Iris pigment epithelial cell (primary cell): ENCODE data around the gene SLC36A2.
"Not testable (repeated sequence)": the region's sequence is repeated elsewhere in the genome, so short reads cannot be mapped to it uniquely, and the experiment has no call there.

Experiments used
- DNase-seq: peaks from one replicate; pipeline ENCODE4 v3.0.0-alpha.2; 2011; ENCODE audit warnings: low read depth

SLC36A2 gene

DNA sequence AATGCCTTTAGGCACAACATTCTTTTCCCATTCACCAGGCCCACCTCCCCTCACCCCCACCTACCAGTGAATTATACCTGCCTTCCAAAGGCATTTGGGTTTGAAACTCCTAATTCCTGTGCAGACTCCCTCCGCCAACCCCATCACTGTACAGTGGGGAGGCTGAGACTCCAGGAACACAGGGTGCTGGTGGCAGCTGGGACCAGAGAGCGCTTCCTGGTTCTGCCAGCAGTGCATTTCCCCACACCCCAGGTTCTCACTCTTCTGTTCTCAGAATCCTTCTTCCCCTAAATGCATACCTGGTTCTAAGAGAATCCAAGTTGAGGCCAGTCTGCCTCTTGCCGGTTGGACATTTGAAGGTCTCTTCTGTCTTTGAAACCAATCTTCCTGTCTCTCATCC, 21.1 kb downstream of the SLC36A2 start:
- no peak for DNase-seq

- DNase-seq = no peak
These were observed 26.9 kb downstream of the SLC36A2 start for GRCh38 chr5:151320481-151320880.

- peak; percentile 33 for DNase-seq
These were observed 28.3 kb downstream of the SLC36A2 start for GRCh38 chr5:151318850-151319732.

GRCh38 chr5:151317871-151318270, 29.5 kb downstream of the SLC36A2 start:
- DNase-seq = no peak

- DNase-seq = peak; percentile 73
These were observed 31.3 kb downstream of the SLC36A2 start for GRCh38 chr5:151315998-151316597.

DNA sequence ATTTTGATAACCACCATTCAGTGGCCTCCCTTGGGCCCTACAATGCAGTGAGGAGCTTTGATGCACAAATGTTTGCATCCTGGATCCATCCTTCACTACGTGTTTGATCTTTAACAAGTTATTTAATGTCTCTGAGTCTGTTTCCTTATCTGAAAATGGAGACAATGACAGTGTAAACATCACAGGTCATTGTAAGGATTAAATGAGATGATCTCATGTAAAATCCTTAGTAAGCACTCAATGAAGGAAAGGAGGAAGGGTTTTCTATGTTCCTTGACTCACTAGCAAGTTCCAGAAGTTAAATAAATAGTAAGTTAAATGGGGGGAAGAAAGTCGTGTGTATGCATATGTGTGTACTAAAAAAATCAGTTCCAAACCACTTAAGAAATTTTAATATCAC, 34.0 kb downstream of the SLC36A2 start:
- no peak for DNase-seq

DNA sequence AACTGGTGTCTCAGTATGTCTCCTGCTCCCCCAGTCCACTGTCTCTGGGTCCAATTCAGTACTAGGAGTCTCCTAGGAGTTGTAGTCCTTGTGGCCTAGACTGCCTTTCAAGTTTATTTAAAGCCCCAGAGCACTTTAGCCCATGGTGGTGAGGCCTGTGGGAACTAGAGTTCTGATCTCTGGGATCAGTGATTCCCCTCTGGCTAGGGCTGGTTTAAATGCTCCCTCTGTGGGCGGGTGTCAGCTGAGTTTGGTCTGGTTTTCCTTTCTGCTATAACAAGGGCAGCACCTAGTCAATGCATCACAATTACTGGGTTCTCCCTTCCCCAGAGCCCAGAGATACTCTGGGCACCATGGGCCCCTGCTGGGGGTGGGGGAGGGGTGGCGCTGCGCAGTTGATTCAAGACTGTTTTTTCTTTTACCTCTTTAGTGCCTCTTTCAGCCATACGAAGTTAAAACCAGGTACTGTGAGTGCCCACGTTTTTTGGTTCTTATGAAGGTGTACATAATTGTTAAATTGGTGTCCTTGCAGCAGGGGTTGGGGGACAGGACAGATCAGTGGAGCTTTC, 34.5 kb downstream of the SLC36A2 start:
- no peak for DNase-seq

DNA sequence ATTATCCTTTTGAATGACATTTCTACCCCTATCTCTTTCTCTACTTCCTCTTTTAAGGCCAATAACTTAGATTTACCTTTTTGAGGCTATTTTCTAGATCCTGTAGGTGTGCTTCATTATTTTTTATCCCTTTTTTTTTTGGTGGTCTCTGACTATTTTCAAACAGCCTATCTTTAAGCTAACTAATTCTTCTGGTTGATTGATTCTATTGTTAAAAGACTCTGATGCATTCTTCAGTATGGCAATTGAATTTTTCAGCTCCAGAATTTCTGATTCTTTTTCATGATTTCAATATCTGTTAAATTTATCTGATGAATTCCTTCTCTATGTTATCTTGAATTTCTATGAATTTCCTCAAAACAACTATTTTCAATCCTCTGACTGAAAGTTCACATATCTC, 36.4 kb downstream of the SLC36A2 start:
- DNase-seq = no peak

DNA sequence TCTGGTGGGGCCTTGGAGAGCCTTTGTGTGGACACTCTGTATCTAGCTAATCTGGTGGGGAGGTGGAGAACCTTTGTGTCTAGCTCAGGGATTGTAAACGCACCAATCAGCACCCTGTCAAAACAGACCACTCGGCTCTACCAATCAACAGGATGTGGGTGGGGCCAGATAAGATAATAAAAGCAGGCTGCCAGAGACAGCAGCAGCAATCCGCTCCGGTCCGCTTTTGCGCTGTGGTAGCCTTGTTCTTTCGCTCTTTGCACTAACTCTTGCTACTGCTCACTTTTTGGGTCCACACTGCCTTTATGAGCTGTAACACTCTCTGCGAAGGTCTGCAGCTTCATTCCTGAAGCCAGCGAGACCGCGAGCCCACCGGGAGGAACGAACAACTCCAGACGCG, 37.5 kb downstream of the SLC36A2 start:
- not testable (repeated sequence) for DNase-seq

- not testable (repeated sequence) for DNase-seq
These were observed 38.1 kb downstream of the SLC36A2 start for GRCh38 chr5:151309266-151309665.

- no peak for DNase-seq
These were observed 43.7 kb downstream of the SLC36A2 start, which contains the start of gene SLC36A3 for GRCh38 chr5:151303666-151304065. TSS of gene SLC36A3 (minus strand) at chr5:151303766. CDS start at chr5:151303354, 412 bp downstream.

DNA sequence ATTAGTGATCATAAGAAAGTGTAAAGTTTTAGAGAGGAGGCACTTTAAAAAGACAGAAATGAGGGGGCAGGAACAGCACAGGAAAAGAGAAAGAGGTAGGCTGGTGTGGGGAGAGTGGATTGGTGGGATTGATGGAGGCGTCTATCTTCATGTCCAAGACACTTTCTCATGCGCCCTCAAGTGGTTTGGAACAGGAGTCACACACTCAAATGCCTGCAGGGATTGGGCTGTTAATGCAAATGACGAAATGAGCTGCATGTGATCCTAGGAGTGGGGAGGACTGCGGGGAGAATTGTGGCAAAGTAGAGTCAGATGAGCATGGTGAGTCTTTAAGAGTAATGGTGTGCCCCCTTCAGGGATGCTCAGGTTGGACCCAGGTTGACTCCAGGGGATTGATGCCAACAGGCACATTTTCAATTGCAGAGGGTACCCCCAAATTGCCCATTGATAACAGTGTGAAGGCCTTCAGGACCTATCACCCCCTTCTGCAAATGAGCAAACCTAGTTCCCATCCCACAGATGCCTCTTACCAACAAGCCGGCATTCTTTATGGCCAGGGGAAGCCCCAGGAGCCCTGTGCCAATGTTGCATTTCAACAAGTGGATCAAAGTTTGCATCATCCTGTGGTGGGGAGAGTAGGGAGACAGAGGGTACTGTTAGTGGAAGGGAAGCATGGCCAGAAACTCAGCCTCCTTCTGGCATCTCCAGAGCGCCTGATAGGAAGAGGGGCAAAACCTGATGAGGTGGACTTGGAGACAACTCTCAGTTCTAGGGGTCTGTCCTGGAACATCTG, 49.1 kb downstream of the SLC36A2 start:
- peak; percentile 75 for DNase-seq

GRCh38 chr5:151296974-151297373, 50.4 kb downstream of the SLC36A2 start:
- DNase-seq = no peak

GRCh38 chr5:151296478-151296830, 50.9 kb downstream of the SLC36A2 start:
- DNase-seq = no peak

GRCh38 chr5:151295791-151296477, 51.4 kb downstream of the SLC36A2 start:
- no peak for DNase-seq

- DNase-seq = no peak
These were observed 52.2 kb downstream of the SLC36A2 start for GRCh38 chr5:151295138-151295537.

GRCh38 chr5:151293624-151294023, 53.7 kb downstream of the SLC36A2 start:
- no peak for DNase-seq

DNA sequence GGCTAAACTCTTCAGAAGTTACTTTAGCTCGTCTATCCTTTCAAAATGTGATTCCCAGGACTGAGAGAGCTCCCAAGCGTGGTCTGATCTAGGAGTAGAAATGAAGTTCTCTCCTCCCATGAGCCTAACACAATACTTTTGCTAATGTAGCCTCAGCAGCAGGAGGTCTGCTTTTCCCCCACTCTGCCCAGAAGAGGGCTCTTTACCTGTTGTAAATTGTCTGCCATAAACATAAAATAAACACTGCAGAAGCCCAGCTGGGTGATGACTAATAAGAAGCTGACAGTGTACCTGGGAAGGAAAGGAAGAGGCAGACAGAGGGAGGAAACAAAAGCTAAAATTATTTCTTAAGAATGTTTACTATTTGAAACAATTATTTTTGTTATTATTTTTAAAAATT, 59.2 kb downstream of the SLC36A2 start:
- no peak for DNase-seq

DNA sequence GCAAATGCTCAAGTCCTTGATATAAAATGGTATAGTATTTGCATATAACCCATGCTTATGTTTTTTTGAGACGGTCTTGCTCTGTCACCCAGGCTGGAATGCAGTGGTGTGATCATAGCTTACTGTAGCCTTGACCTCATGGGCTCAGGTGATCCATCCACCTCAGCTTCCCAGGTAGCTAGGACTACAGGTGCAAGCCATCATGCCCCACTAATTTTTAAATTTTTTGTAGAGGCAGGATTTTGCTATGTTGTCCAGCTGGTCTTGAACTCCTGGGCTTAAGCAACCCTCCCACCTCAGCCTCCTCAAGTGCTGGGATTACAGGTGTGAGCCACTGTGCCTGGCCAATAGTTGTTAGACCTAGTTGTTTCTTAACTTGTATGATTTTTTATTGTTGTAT, 61.1 kb downstream of the SLC36A2 start:
- DNase-seq = no peak

DNA sequence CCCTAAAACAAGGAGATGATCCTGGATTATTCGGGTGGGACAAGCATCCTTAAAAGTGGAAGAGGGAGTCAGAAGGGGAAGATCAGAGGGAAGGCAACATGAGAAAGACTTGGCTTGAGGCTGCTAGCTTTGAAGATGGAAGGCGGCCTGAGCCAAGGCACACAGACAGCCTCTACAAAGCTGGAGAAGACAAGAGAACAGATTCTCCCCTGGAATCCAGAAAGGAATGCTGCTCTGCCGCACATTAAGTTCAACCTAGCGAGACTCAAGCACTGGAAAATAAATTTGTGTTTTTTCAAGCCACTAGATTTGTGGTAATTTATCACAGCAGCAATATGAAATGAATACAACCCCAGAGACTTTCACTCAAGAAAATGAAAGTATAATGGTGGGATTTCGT, 61.7 kb downstream of the SLC36A2 start:
- no peak for DNase-seq

DNA sequence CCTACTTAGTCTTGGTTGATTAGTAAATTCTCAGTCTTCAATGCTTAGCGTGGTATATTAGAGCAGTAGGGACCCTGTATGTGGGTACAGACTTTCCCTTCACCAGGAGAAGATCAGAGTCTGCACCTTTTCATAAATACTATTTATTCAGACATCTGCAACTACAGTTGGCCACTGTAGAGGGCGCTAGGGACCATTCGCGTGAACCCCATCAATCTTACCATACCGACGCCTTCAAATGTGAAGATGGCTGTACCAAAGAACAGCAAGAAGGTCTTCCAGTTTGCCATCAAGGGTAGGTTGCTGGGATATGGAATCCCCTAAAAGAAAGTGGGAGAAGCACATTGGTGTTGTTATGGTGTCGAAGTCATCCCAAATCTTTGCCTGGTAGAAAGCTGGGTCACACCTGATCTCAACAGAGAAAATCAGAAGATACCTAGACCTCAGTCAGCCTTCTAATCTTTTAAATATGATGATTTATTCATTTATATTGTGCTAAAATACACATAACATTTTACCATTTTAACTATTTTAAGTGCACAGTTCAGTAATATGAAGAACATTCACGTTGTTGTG, 62.9 kb downstream of the SLC36A2 start:
- DNase-seq = no peak
